Panc1 (cell line): ENCODE data around the gene POLR2A. TPM values are rescaled to one million over a fixed set of nuclear protein-coding genes. Genes with fewer than 3 reads are reported as not detected.

Source experiments
- ATAC-seq: fragments of 200-7000 bp; cut with Tn5 transposase; 2 replicates; pipeline ENCODE4 v1.9.1; 2020; ENCODE audit warnings: mild to moderate bottlenecking, moderate library complexity
- BruUV-seq: library from RNA; stranded (reverse); fragments of 400-500 nt; replicated peaks from 2 replicates; lab custom pipeline; 2021; lab: Mats Ljungman, UMichigan
- CTCF ChIA-PET: fragments of 300-600 bp; sonication (Branson Sonifier 250); formaldehyde crosslinking; loops from one replicate; lab custom pipeline; 2022; ENCODE audit warnings: antibody characterized with exemption; lab: Charles Lee
- POLR2A ChIA-PET: fragments of 300-600 bp; sonication (Branson Sonifier 250); formaldehyde crosslinking; loops from one replicate; lab custom pipeline; 2022; ENCODE audit warnings: antibody characterized with exemption; lab: Charles Lee
- DNase-seq: peaks from one replicate; pipeline ENCODE4 v3.0.0-alpha.2; 2010; ENCODE audit warnings: low read depth, low spot score
- H3K27ac ChIP-seq: 2 replicates; pipeline ENCODE4 v1.5.1; 2011; ENCODE audit warnings: mild to moderate bottlenecking, low read length, inconsistent platforms
- H3K27me3 ChIP-seq: fragments of 200-500 bp; sonication (Bioruptor generic); 2 replicates; pipeline ENCODE4 v1.6.0; 2014; ENCODE audit warnings: low read length, inconsistent platforms; ENCODE audit not compliant: control insufficient read depth, insufficient read depth
- H3K36me3 ChIP-seq: fragments of 200-500 bp; sonication (Bioruptor generic); 2 replicates; pipeline ENCODE4 v1.5.1; 2014; ENCODE audit warnings: inconsistent platforms, mild to moderate bottlenecking, low read length, moderate library complexity; ENCODE audit not compliant: control insufficient read depth, insufficient read depth
- H3K4me1 ChIP-seq: 2 replicates; pipeline ENCODE4 v1.5.1; 2011; ENCODE audit warnings: inconsistent platforms, mild to moderate bottlenecking, low read length, moderate library complexity; ENCODE audit not compliant: control insufficient read depth, insufficient read depth
- H3K4me3 ChIP-seq, 2 experiments: 2 replicates each; pipeline ENCODE4 v1.5.1; 2011 to 2012; ENCODE audit warnings: low read depth in 2 of 2, low read length in 2 of 2, mild to moderate bottlenecking in 2 of 2, inconsistent platforms in 1 of 2, moderate library complexity in 1 of 2
- H3K9me3 ChIP-seq: fragments of 200-500 bp; sonication (Bioruptor generic); 2 replicates; pipeline ENCODE4 v1.5.1; 2014; ENCODE audit warnings: low read depth, mild to moderate bottlenecking, inconsistent platforms, low read length, moderate library complexity; ENCODE audit not compliant: control insufficient read depth, insufficient read depth
- POLR2AphosphoS5 ChIP-seq: IDR thresholded peaks from 2 replicates; pipeline ENCODE4 v1.6.1; 2012; ENCODE audit warnings: mild to moderate bottlenecking, low read depth, low read length, moderate library complexity
- SIN3A ChIP-seq: IDR thresholded peaks from 2 replicates; pipeline ENCODE4 v1.6.1; 2012; ENCODE audit warnings: low read depth, mild to moderate bottlenecking, low read length, moderate library complexity, borderline replicate concordance; ENCODE audit not compliant: insufficient read depth
- TCF7L2 ChIP-seq: IDR thresholded peaks from 2 replicates; pipeline ENCODE4 v1.6.1; 2011; ENCODE audit warnings: mild to moderate bottlenecking, low read depth, low read length, inconsistent platforms
- in situ Hi-C: cut with HindIII; loops from 2 replicates; pipeline ENCODE4 v1.10.0; 2016; ENCODE audit warnings: low sequenced_read_pairs, low pct_unique_long_range_greater_than_20kb
- intact Hi-C: fragments of 100-400 bp; cut with micrococcal nuclease; formaldehyde crosslinking; loops from one replicate; pipeline ENCODE4 v1.10.0; 2022; ENCODE audit not compliant: unreplicated experiment
- total RNA-seq: library from RNA; stranded (reverse); gene quantifications from one replicate; pipeline ENCODE4 v1.2.1, GENCODE V29; 2021; ENCODE audit not compliant: unreplicated experiment
- TF ChIP-seq, protein P1 (sequence below): fragments of 450-650 bp; IDR thresholded peaks from 2 replicates; pipeline ENCODE4 v1.5.1; 2017; ENCODE audit warnings: mild to moderate bottlenecking
- TF ChIP-seq, protein P2 (sequence below), 2 experiments: IDR thresholded peaks; 2 replicates each; pipeline ENCODE4 v1.6.1; 2011 to 2012; ENCODE audit warnings: low read depth in 2 of 2, control low read depth in 1 of 2, low read length in 1 of 2, mild to moderate bottlenecking in 1 of 2, moderate library complexity in 1 of 2; ENCODE audit not compliant: insufficient read depth in 1 of 2

The POLR2A gene
- total RNA-seq, 1 experiment from 2014 or later, result 181 TPM

DNA sequence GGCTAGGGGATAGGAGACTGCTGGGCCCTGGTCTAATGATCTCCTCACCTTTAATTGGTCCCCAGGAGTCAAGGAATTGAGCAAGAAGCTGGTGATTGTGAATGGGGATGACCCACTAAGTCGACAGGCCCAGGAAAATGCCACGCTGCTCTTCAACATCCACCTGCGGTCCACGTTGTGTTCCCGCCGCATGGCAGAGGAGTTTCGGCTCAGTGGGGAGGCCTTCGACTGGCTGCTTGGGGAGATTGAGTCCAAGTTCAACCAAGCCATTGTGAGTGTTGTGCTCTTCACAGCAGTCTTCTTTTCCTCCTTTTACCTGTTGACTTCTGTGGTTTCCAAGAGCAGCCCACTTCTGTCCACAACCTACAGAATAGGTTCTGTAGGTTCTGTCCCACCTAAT is 19.4 kb downstream of the POLR2A start:
- POLR2A ChIA-PET, result no interaction called here
- H3K27me3 ChIP-seq, result no peaks in the 10 kb centered on the region
- in situ Hi-C loops, result no loop called here
- peaks cover 47% of the 10 kb centered on the region for H3K36me3 ChIP-seq
- intact Hi-C loops, result no loop called here
- DNase-seq (no peak), ATAC-seq (no peak)
- TF ChIP-seq, protein P1, sequence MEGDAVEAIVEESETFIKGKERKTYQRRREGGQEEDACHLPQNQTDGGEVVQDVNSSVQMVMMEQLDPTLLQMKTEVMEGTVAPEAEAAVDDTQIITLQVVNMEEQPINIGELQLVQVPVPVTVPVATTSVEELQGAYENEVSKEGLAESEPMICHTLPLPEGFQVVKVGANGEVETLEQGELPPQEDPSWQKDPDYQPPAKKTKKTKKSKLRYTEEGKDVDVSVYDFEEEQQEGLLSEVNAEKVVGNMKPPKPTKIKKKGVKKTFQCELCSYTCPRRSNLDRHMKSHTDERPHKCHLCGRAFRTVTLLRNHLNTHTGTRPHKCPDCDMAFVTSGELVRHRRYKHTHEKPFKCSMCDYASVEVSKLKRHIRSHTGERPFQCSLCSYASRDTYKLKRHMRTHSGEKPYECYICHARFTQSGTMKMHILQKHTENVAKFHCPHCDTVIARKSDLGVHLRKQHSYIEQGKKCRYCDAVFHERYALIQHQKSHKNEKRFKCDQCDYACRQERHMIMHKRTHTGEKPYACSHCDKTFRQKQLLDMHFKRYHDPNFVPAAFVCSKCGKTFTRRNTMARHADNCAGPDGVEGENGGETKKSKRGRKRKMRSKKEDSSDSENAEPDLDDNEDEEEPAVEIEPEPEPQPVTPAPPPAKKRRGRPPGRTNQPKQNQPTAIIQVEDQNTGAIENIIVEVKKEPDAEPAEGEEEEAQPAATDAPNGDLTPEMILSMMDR, result no peak
- TF ChIP-seq SIN3A (no peak), POLR2AphosphoS5 (no peak), TCF7L2 (no peak)
- TF ChIP-seq, protein P2, sequence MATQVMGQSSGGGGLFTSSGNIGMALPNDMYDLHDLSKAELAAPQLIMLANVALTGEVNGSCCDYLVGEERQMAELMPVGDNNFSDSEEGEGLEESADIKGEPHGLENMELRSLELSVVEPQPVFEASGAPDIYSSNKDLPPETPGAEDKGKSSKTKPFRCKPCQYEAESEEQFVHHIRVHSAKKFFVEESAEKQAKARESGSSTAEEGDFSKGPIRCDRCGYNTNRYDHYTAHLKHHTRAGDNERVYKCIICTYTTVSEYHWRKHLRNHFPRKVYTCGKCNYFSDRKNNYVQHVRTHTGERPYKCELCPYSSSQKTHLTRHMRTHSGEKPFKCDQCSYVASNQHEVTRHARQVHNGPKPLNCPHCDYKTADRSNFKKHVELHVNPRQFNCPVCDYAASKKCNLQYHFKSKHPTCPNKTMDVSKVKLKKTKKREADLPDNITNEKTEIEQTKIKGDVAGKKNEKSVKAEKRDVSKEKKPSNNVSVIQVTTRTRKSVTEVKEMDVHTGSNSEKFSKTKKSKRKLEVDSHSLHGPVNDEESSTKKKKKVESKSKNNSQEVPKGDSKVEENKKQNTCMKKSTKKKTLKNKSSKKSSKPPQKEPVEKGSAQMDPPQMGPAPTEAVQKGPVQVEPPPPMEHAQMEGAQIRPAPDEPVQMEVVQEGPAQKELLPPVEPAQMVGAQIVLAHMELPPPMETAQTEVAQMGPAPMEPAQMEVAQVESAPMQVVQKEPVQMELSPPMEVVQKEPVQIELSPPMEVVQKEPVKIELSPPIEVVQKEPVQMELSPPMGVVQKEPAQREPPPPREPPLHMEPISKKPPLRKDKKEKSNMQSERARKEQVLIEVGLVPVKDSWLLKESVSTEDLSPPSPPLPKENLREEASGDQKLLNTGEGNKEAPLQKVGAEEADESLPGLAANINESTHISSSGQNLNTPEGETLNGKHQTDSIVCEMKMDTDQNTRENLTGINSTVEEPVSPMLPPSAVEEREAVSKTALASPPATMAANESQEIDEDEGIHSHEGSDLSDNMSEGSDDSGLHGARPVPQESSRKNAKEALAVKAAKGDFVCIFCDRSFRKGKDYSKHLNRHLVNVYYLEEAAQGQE (IDR thresholded peaks at IDR 0.05; ENCODE audit: insufficient read depth in 1 of 2, low read depth in 2 of 2, low read length in 1 of 2), result no peak
- BruUV-seq, result no TSS peak
- no peaks in the 10 kb centered on the region for H3K9me3 ChIP-seq
- H3K4me1 ChIP-seq, result no peaks in the 10 kb centered on the region
- no peak overlapping the region for H3K4me3 ChIP-seq
- no peak overlapping the region for H3K27ac ChIP-seq
- CTCF ChIA-PET, result no interaction called here

DNA sequence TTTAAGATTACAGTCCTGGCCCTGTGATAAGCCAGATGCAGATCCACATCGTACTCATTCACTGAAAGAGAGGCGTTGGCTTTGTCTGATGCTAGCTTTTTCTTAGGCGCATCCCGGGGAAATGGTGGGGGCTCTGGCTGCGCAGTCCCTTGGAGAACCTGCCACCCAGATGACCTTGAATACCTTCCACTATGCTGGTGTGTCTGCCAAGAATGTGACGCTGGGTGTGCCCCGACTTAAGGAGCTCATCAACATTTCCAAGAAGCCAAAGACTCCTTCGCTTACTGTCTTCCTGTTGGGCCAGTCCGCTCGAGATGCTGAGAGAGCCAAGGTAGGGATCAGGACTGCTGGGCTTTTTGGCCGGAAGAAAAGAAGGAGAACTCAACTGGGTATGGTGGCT is 24.0 kb downstream of the POLR2A start:
- no peaks in the 10 kb centered on the region for H3K27me3 ChIP-seq
- H3K9me3 ChIP-seq, result no peaks in the 10 kb centered on the region
- no TSS peak for BruUV-seq
- H3K4me3 ChIP-seq, result no peak overlapping the region
- DNase-seq, result no peak
- POLR2A ChIA-PET, result no interaction called here
- peaks cover 26% of the 10 kb centered on the region for H3K36me3 ChIP-seq
- intact Hi-C loops (no loop called here), in situ Hi-C loops (no loop called here)
- TF ChIP-seq TCF7L2 (no peak), POLR2AphosphoS5 (no peak), SIN3A (no peak)
- TF ChIP-seq, protein P2 (IDR thresholded peaks at IDR 0.05; ENCODE audit: insufficient read depth in 1 of 2, low read depth in 2 of 2, low read length in 1 of 2), result no peak
- TF ChIP-seq, protein P1, result no peak
- CTCF ChIA-PET, result interaction anchor here (1.0 to 1.2 kb wide), 2 partner anchors 46 to 52 kb away, joined by 3 to 5 read pairs; no protein-coding TSS in a partner anchor
- ATAC-seq, result no peak
- H3K27ac ChIP-seq, result no peak overlapping the region
- H3K4me1 ChIP-seq, result no peaks in the 10 kb centered on the region
